A673 (cell line): Measurements from ENCODE around the gene EML6.

ENCODE experiments used
- CTCF ChIP-seq: fragments of 300-800, 200-600 bp; sonication (generic); conservative IDR thresholded peaks from 2 replicates; pipeline ENCODE4 v1.5.1; 2017; ENCODE audit warnings: low read depth, mild to moderate bottlenecking, antibody characterized with exemption, low read length, moderate library complexity, mixed read lengths
- EZH2 ChIP-seq: fragments of 200-600 bp; sonication (generic); IDR thresholded peaks from 2 replicates; pipeline ENCODE4 v1.6.1; 2017; ENCODE audit warnings: borderline replicate concordance, low read depth, mild to moderate bottlenecking, mixed read lengths, antibody characterized with exemption, low read length; ENCODE audit not compliant: poor library complexity, severe bottlenecking

GRCh38 chr2:54859997-54860701, 136.7 kb downstream of the EML6 start:
- TF ChIP-seq CTCF (no peak), EZH2 (no peak)
